Neural cell (in vitro differentiated cells): ENCODE measurements around the gene NRK. TPM values are rescaled to one million over a fixed set of nuclear protein-coding genes. Genes with fewer than 3 reads are reported as not detected.
"Not testable (repeated sequence)": the region's sequence is repeated elsewhere in the genome, so short reads cannot be mapped to it uniquely, and the experiment has no call there.

ENCODE experiments used
- H2AFZ ChIP-seq: fragments of 200-600, 300-800 bp; sonication (generic), shearing (Covaris generic); 2 replicates; pipeline ENCODE4 v1.6.0; 2014; ENCODE audit warnings: low read depth, mild to moderate bottlenecking, antibody characterized with exemption, low read length, moderate library complexity
- H3F3A ChIP-seq: fragments of 200-600 bp; shearing (Covaris generic); 2 replicates; pipeline ENCODE4 v1.6.1; 2016; ENCODE audit warnings: mild to moderate bottlenecking, moderate library complexity, mixed read lengths, antibody characterized with exemption, low read length; ENCODE audit not compliant: insufficient read depth, poor library complexity, severe bottlenecking
- H3K27ac ChIP-seq: fragments of 200-600, 300-800 bp; sonication (generic), shearing (Covaris generic); 2 replicates; pipeline ENCODE4 v1.5.1; 2014; ENCODE audit warnings: mild to moderate bottlenecking, low read length, moderate library complexity
- H3K27me3 ChIP-seq: fragments of 300-800, 200-600 bp; sonication (generic), shearing (Covaris generic); 2 replicates; pipeline ENCODE4 v1.6.0; 2014; ENCODE audit warnings: mild to moderate bottlenecking, low read depth, low read length, moderate library complexity; ENCODE audit not compliant: insufficient read depth
- H3K36me3 ChIP-seq: fragments of 300-800, 200-600 bp; sonication (generic), shearing (Covaris generic); 2 replicates; pipeline ENCODE4 v1.5.1; 2014; ENCODE audit warnings: mild to moderate bottlenecking, antibody characterized with exemption, low read length, moderate library complexity; ENCODE audit not compliant: insufficient read depth
- H3K4me2 ChIP-seq: fragments of 300-800, 200-600 bp; sonication (generic), shearing (Covaris generic); 2 replicates; pipeline ENCODE4 v1.6.0; 2014; ENCODE audit warnings: mild to moderate bottlenecking, low read length
- H3K4me3 ChIP-seq: fragments of 300-800, 200-600 bp; sonication (generic), shearing (Covaris generic); 2 replicates; pipeline ENCODE4 v1.5.1; 2014; ENCODE audit warnings: mild to moderate bottlenecking, low read length, moderate library complexity
- H3K79me2 ChIP-seq: fragments of 200-600 bp; shearing (Covaris generic); replicated peaks from 2 replicates; pipeline ENCODE4 v1.6.0; 2014; ENCODE audit warnings: mild to moderate bottlenecking, low read length, moderate library complexity; ENCODE audit not compliant: insufficient read depth
- H3K9ac ChIP-seq: fragments of 300-800, 200-600 bp; sonication (generic), shearing (Covaris generic); 2 replicates; pipeline ENCODE4 v1.6.1; 2016; ENCODE audit warnings: mild to moderate bottlenecking, low read length, mixed read lengths
- H3K9me2 ChIP-seq: fragments of 200-600 bp; shearing (Covaris generic); 2 replicates; pipeline ENCODE4 v1.6.1; 2016; ENCODE audit warnings: mild to moderate bottlenecking, low read length, mixed read lengths; ENCODE audit not compliant: insufficient read depth
- H3K9me3 ChIP-seq: fragments of 200-600, 300-800 bp; sonication (generic), shearing (Covaris generic); 2 replicates; pipeline ENCODE4 v1.6.1; 2016; ENCODE audit warnings: mild to moderate bottlenecking, mixed run types, low read length, moderate library complexity, mixed read lengths
- H4K20me1 ChIP-seq: fragments of 200-600 bp; shearing (Covaris generic); 2 replicates; pipeline ENCODE4 v1.6.1; 2016; ENCODE audit warnings: mild to moderate bottlenecking, mixed run types; ENCODE audit not compliant: insufficient read depth
- EP300 ChIP-seq: fragments of 450-650 bp; conservative IDR thresholded peaks from 2 replicates; pipeline ENCODE4 v1.6.1; 2014; ENCODE audit warnings: antibody characterized with exemption, mild to moderate bottlenecking, moderate library complexity; ENCODE audit not compliant: poor library complexity, severe bottlenecking
- EZH2 ChIP-seq: fragments of 200-600, 300-800 bp; shearing (Covaris generic), sonication (generic); IDR thresholded peaks from 2 replicates; pipeline ENCODE4 v1.6.1; 2014; ENCODE audit warnings: antibody characterized with exemption, low read length, borderline replicate concordance, mild to moderate bottlenecking; ENCODE audit not compliant: insufficient read depth, poor library complexity, severe bottlenecking
- MXI1 ChIP-seq: fragments of 450-650 bp; conservative IDR thresholded peaks from 2 replicates; pipeline ENCODE4 v1.6.1; 2014; ENCODE audit warnings: antibody characterized with exemption, mild to moderate bottlenecking; ENCODE audit not compliant: poor library complexity, severe bottlenecking
- POLR2AphosphoS5 ChIP-seq: IDR thresholded peaks from 2 replicates; pipeline ENCODE4 v1.6.1; 2012
- RAD21 ChIP-seq: fragments of 450-650 bp; conservative IDR thresholded peaks from 2 replicates; pipeline ENCODE4 v1.6.1; 2014; ENCODE audit warnings: antibody characterized with exemption, mild to moderate bottlenecking, moderate library complexity
- SMC3 ChIP-seq: fragments of 450-650 bp; conservative IDR thresholded peaks from 2 replicates; pipeline ENCODE4 v1.6.1; 2014; ENCODE audit warnings: antibody characterized with exemption, mild to moderate bottlenecking, moderate library complexity; ENCODE audit not compliant: poor library complexity
- TAF1 ChIP-seq: IDR thresholded peaks from 2 replicates; pipeline ENCODE4 v1.6.1; 2012; ENCODE audit warnings: low read depth
- polyA plus RNA-seq: library from polyadenylated mRNA; depleted of rRNA; stranded (reverse); fragments of >200 nt; gene quantifications from 2 replicates; pipeline ENCODE4 v1.2.3, GENCODE V29; 2014
- TF ChIP-seq, protein P1 (sequence below): fragments of 450-650 bp; IDR thresholded peaks from 2 replicates; pipeline ENCODE4 v1.5.1; 2014; ENCODE audit warnings: antibody characterized with exemption, mild to moderate bottlenecking, moderate library complexity; ENCODE audit not compliant: poor library complexity, severe bottlenecking
- TF ChIP-seq, protein P2 (sequence below): IDR thresholded peaks from 2 replicates; pipeline ENCODE4 v1.6.1; 2012; ENCODE audit warnings: borderline replicate concordance

The NRK gene
- polyA plus RNA-seq, 1 donor from 2014 or later, result not detected

DNA sequence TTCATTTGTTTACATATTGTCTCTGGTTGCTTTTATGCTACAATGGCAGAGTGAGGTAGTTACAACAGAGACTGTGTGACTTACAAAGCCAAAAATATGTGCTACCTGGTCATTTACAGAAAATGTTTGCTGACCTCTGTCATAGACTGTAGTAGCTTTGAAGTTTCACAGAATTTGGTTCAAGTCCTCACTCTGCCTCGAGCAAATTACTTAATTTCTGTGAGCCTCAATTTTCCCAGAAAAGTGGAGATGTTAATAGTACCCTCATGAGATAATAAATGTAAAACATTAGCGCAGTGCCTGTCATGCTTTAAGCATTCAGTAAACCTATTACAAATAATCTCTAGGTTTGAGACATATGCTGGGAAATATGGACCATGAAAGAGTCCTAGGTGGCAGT, 18.4 kb upstream of the NRK start:
- no peak overlapping the region for H3K4me3 ChIP-seq
- H3K4me2 ChIP-seq, result no peak overlapping the region
- H3F3A ChIP-seq, result no peaks in the 10 kb centered on the region
- no peaks in the 10 kb centered on the region for H3K79me2 ChIP-seq
- H3K27ac ChIP-seq, result no peak overlapping the region
- no peaks in the 10 kb centered on the region for H3K36me3 ChIP-seq
- no peaks in the 10 kb centered on the region for H4K20me1 ChIP-seq
- H3K27me3 ChIP-seq, result no peaks in the 10 kb centered on the region
- H3K9ac ChIP-seq, result no peak overlapping the region
- no peaks in the 10 kb centered on the region for H3K9me3 ChIP-seq
- no peaks in the 10 kb centered on the region for H3K9me2 ChIP-seq
- no peak overlapping the region for H2AFZ ChIP-seq
- TF ChIP-seq EP300 (no peak), EZH2 (no peak), TAF1 (no peak), SMC3 (no peak), POLR2AphosphoS5 (no peak), RAD21 (no peak), MXI1 (no peak)
- TF ChIP-seq, protein P1, sequence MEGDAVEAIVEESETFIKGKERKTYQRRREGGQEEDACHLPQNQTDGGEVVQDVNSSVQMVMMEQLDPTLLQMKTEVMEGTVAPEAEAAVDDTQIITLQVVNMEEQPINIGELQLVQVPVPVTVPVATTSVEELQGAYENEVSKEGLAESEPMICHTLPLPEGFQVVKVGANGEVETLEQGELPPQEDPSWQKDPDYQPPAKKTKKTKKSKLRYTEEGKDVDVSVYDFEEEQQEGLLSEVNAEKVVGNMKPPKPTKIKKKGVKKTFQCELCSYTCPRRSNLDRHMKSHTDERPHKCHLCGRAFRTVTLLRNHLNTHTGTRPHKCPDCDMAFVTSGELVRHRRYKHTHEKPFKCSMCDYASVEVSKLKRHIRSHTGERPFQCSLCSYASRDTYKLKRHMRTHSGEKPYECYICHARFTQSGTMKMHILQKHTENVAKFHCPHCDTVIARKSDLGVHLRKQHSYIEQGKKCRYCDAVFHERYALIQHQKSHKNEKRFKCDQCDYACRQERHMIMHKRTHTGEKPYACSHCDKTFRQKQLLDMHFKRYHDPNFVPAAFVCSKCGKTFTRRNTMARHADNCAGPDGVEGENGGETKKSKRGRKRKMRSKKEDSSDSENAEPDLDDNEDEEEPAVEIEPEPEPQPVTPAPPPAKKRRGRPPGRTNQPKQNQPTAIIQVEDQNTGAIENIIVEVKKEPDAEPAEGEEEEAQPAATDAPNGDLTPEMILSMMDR, result no peak
- TF ChIP-seq, protein P2, sequence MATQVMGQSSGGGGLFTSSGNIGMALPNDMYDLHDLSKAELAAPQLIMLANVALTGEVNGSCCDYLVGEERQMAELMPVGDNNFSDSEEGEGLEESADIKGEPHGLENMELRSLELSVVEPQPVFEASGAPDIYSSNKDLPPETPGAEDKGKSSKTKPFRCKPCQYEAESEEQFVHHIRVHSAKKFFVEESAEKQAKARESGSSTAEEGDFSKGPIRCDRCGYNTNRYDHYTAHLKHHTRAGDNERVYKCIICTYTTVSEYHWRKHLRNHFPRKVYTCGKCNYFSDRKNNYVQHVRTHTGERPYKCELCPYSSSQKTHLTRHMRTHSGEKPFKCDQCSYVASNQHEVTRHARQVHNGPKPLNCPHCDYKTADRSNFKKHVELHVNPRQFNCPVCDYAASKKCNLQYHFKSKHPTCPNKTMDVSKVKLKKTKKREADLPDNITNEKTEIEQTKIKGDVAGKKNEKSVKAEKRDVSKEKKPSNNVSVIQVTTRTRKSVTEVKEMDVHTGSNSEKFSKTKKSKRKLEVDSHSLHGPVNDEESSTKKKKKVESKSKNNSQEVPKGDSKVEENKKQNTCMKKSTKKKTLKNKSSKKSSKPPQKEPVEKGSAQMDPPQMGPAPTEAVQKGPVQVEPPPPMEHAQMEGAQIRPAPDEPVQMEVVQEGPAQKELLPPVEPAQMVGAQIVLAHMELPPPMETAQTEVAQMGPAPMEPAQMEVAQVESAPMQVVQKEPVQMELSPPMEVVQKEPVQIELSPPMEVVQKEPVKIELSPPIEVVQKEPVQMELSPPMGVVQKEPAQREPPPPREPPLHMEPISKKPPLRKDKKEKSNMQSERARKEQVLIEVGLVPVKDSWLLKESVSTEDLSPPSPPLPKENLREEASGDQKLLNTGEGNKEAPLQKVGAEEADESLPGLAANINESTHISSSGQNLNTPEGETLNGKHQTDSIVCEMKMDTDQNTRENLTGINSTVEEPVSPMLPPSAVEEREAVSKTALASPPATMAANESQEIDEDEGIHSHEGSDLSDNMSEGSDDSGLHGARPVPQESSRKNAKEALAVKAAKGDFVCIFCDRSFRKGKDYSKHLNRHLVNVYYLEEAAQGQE, result no peak

GRCh38 chrX:105805655-105806054, 16.7 kb upstream of the NRK start:
- not testable (repeated sequence) for H3K27ac ChIP-seq

GRCh38 chrX:105816517-105816916, 5.8 kb upstream of the NRK start:
- Histone ChIP-seq H3K9ac (no peak overlapping the region), H3K79me2 (no peaks in the 10 kb centered on the region), H3K9me2 (no peaks in the 10 kb centered on the region), H3K4me3 (no peak overlapping the region), H3K36me3 (no peaks in the 10 kb centered on the region), H3K27ac (no peak overlapping the region), H3K4me2 (no peak overlapping the region), H3K27me3 (peaks cover 15% of the 10 kb centered on the region), H2AFZ (no peak overlapping the region), H3F3A (no peaks in the 10 kb centered on the region), H4K20me1 (no peaks in the 10 kb centered on the region), H3K9me3 (no peaks in the 10 kb centered on the region)
- TF ChIP-seq, protein P1, result no peak
- TF ChIP-seq MXI1, result no peak
- TF ChIP-seq, protein P2, result no peak
- no peak for TF ChIP-seq POLR2AphosphoS5
- TF ChIP-seq RAD21, result no peak
- no peak for TF ChIP-seq EP300
- TF ChIP-seq SMC3, result no peak
- TF ChIP-seq TAF1, result no peak
- TF ChIP-seq EZH2, result no peak

More at GRCh38 chrX:105805655-105806054, 16.7 kb upstream of the NRK start:
- not testable (repeated sequence) for H3K9me2 ChIP-seq, H3F3A ChIP-seq, H3K9ac ChIP-seq, H2AFZ ChIP-seq, H3K79me2 ChIP-seq, H3K9me3 ChIP-seq, H3K4me3 ChIP-seq, H3K27me3 ChIP-seq, H3K4me2 ChIP-seq, H3K36me3 ChIP-seq, H4K20me1 ChIP-seq
